ENCODE data around the gene SBF2. TPM values are rescaled to one million over a fixed set of nuclear protein-coding genes. Genes with fewer than 3 reads are reported as not detected.
A peak's percentile ranks its signal among the peaks of the same experiment; 100 is the strongest.

SBF2 gene
- total RNA-seq, 1 donor from 2014 or later: 24.0 TPM

GRCh38 chr11:10107497-10107896 lies 186.5 kb downstream of the SBF2 start:
- Histone ChIP-seq H3K4me3 (ENCODE audit: low read depth, low read length) (no peak overlapping the region), H3K36me3 (ENCODE audit: control insufficient read depth, insufficient read depth, low read length) (no peaks in the 10 kb centered on the region), H3K27me3 (ENCODE audit: control insufficient read depth, insufficient read depth, low read length) (no peaks in the 10 kb centered on the region)
- DNase-seq (ENCODE audit: low read depth) (no peak), FAIRE-seq (no peak)
- no peak for TF ChIP-seq CTCF (IDR thresholded peaks at IDR 0.05; ENCODE audit: insufficient read depth, low read length, severe bottlenecking)

GRCh38 chr11:10097615-10098014 lies 196.4 kb downstream of the SBF2 start:
- Histone ChIP-seq H3K27me3 (ENCODE audit: control insufficient read depth, insufficient read depth, low read length) (no peaks in the 10 kb centered on the region), H3K4me3 (ENCODE audit: low read depth, low read length) (no peak overlapping the region)
- no peak for TF ChIP-seq CTCF (IDR thresholded peaks at IDR 0.05; ENCODE audit: insufficient read depth, low read length, severe bottlenecking)

GRCh38 chr11:10096987-10097386 lies 197.0 kb downstream of the SBF2 start:
- H3K27me3 ChIP-seq (ENCODE audit: control insufficient read depth, insufficient read depth, low read length): no peaks in the 10 kb centered on the region
- peak; percentile 9 for DNase-seq (ENCODE audit: low read depth)
- no peaks in the 10 kb centered on the region for H3K36me3 ChIP-seq (ENCODE audit: control insufficient read depth, insufficient read depth, low read length)
- H3K4me3 ChIP-seq (ENCODE audit: low read depth, low read length): no peak overlapping the region
- FAIRE-seq: no peak
- no peak for TF ChIP-seq CTCF (IDR thresholded peaks at IDR 0.05; ENCODE audit: insufficient read depth, low read length, severe bottlenecking)

More at GRCh38 chr11:10097615-10098014, 196.4 kb downstream of the SBF2 start:
- no peaks in the 10 kb centered on the region for H3K36me3 ChIP-seq (ENCODE audit: control insufficient read depth, insufficient read depth, low read length)
- FAIRE-seq (peak; percentile 64), DNase-seq (ENCODE audit: low read depth) (no peak)

GRCh38 chr11:10095412-10096208 lies 198.4 kb downstream of the SBF2 start:
- Histone ChIP-seq H3K27me3 (ENCODE audit: control insufficient read depth, insufficient read depth, low read length) (no peaks in the 10 kb centered on the region), H3K36me3 (ENCODE audit: control insufficient read depth, insufficient read depth, low read length) (no peaks in the 10 kb centered on the region), H3K4me3 (ENCODE audit: low read depth, low read length) (no peak overlapping the region)
- DNase-seq (ENCODE audit: low read depth) (no peak), FAIRE-seq (peak; percentile 28)
- no peak for TF ChIP-seq CTCF (IDR thresholded peaks at IDR 0.05; ENCODE audit: insufficient read depth, low read length, severe bottlenecking)

- Histone ChIP-seq H3K4me3 (ENCODE audit: low read depth, low read length) (no peak overlapping the region), H3K27me3 (ENCODE audit: control insufficient read depth, insufficient read depth, low read length) (no peaks in the 10 kb centered on the region), H3K36me3 (ENCODE audit: control insufficient read depth, insufficient read depth, low read length) (no peaks in the 10 kb centered on the region)
- no peak for TF ChIP-seq CTCF (IDR thresholded peaks at IDR 0.05; ENCODE audit: insufficient read depth, low read length, severe bottlenecking)
- no peak for DNase-seq (ENCODE audit: low read depth)
- no peak for FAIRE-seq
These were observed 201.6 kb downstream of the SBF2 start for GRCh38 chr11:10092426-10092825.

Data from bronchial epithelial cell (primary cell).